Loucy (cell line): ENCODE measurements around the gene PEX3.

ENCODE experiments used
- H2AFZ ChIP-seq: fragments of 200-600 bp; sonication (generic); 2 replicates; pipeline ENCODE4 v1.6.0; 2016; ENCODE audit warnings: antibody characterized with exemption, mild to moderate bottlenecking, low read length, moderate library complexity
- H3F3A ChIP-seq: fragments of 200-600 bp; 2 replicates; pipeline ENCODE4 v1.6.0; 2016; ENCODE audit warnings: antibody characterized with exemption, low read depth, mild to moderate bottlenecking
- H3K27me3 ChIP-seq: fragments of 200-600 bp; sonication (generic); 2 replicates; pipeline ENCODE4 v1.6.1; 2014; ENCODE audit warnings: low read length, mild to moderate bottlenecking; ENCODE audit not compliant: insufficient read depth, poor library complexity, severe bottlenecking
- H3K36me3 ChIP-seq: fragments of 200-600 bp; sonication (generic); 2 replicates; pipeline ENCODE4 v1.6.1; 2016; ENCODE audit warnings: low read length; ENCODE audit not compliant: insufficient read depth
- H3K4me1 ChIP-seq: fragments of 200-600 bp; sonication (generic); 2 replicates; pipeline ENCODE4 v1.5.1; 2014; ENCODE audit warnings: low read length, mild to moderate bottlenecking; ENCODE audit not compliant: insufficient read depth, poor library complexity, severe bottlenecking
- H3K4me2 ChIP-seq: fragments of 200-600 bp; sonication (generic); 2 replicates; pipeline ENCODE4 v1.6.0; 2014; ENCODE audit warnings: antibody characterized with exemption, low read length, low read depth, mild to moderate bottlenecking; ENCODE audit not compliant: poor library complexity, severe bottlenecking
- H3K4me3 ChIP-seq: fragments of 200-600 bp; sonication (generic); 2 replicates; pipeline ENCODE4 v1.5.1; 2014; ENCODE audit warnings: low read length, mild to moderate bottlenecking, mixed read lengths; ENCODE audit not compliant: poor library complexity, severe bottlenecking
- H3K79me2 ChIP-seq: fragments of 200-600 bp; sonication (generic); 2 replicates; pipeline ENCODE4 v1.6.1; 2014; ENCODE audit warnings: low read length; ENCODE audit not compliant: insufficient read depth
- H3K9ac ChIP-seq: fragments of 200-600 bp; sonication (generic); 2 replicates; pipeline ENCODE4 v1.6.0; 2014; ENCODE audit warnings: mild to moderate bottlenecking, low read depth, low read length, moderate library complexity; ENCODE audit not compliant: poor library complexity, severe bottlenecking
- H3K9me2 ChIP-seq: fragments of 200-600 bp; sonication (generic); replicated peaks from 2 replicates; pipeline ENCODE4 v1.6.1; 2016; ENCODE audit warnings: low read depth, low read length, mixed read lengths
- H3K9me3 ChIP-seq: fragments of 200-600 bp; sonication (generic); 2 replicates; pipeline ENCODE4 v1.6.1; 2014; ENCODE audit warnings: mild to moderate bottlenecking, antibody characterized with exemption, low read length, low read depth; ENCODE audit not compliant: insufficient read depth
- H4K20me1 ChIP-seq: fragments of 200-600 bp; sonication (generic); 2 replicates; pipeline ENCODE4 v1.6.0; 2014; ENCODE audit warnings: antibody characterized with exemption, low read length, mild to moderate bottlenecking; ENCODE audit not compliant: insufficient read depth, poor library complexity, severe bottlenecking
- EZH2phosphoT487 ChIP-seq: fragments of 200-600 bp; IDR thresholded peaks from 2 replicates; pipeline ENCODE4 v1.6.1; 2018; ENCODE audit warnings: antibody characterized with exemption, mild to moderate bottlenecking, moderate library complexity, borderline replicate concordance
- TF ChIP-seq, protein P1 (sequence below): fragments of 200-600 bp; sonication (generic); conservative IDR thresholded peaks from 2 replicates; pipeline ENCODE4 v1.5.1; 2014; ENCODE audit warnings: mild to moderate bottlenecking, antibody characterized with exemption, low read length

Gene PEX3

DNA sequence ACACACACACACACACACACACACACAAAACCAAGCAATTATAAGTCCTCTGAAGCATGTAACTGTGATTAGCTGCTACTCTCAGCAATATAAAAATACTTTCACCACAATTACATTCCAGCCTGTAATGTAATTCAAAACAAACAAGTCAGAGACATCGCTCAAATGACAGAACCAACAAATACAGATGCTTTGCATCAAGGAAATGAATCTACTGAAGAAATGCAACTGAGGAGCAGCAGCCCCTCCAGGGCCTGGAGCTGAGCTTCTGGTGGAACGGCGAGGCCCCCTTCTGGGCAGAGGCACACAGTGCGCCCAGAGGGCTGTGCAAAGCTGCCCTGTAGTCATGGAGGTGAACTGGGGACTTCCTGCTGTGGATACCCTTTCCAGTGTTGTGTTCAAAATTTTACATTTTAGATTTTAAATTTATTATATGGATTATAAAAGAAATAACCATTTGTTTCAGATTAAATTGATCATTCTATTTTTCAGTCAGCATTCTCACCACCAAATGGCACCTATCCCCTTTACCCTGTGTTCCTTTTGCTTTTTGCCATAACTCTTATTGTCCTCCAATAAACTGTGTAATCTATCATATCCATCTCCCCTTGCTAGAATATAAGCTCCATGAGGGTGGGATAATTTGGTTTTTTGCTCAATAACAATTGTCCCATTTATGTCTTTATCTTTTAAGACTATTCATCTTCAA lies 23.3 kb upstream of the PEX3 start:
- no peak overlapping the region for H3K4me2 ChIP-seq
- TF ChIP-seq, protein P1, sequence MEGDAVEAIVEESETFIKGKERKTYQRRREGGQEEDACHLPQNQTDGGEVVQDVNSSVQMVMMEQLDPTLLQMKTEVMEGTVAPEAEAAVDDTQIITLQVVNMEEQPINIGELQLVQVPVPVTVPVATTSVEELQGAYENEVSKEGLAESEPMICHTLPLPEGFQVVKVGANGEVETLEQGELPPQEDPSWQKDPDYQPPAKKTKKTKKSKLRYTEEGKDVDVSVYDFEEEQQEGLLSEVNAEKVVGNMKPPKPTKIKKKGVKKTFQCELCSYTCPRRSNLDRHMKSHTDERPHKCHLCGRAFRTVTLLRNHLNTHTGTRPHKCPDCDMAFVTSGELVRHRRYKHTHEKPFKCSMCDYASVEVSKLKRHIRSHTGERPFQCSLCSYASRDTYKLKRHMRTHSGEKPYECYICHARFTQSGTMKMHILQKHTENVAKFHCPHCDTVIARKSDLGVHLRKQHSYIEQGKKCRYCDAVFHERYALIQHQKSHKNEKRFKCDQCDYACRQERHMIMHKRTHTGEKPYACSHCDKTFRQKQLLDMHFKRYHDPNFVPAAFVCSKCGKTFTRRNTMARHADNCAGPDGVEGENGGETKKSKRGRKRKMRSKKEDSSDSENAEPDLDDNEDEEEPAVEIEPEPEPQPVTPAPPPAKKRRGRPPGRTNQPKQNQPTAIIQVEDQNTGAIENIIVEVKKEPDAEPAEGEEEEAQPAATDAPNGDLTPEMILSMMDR, result peak; percentile 97
- TF ChIP-seq EZH2phosphoT487, result no peak
- no peaks in the 10 kb centered on the region for H3K9me3 ChIP-seq
- H3F3A ChIP-seq, result no peaks in the 10 kb centered on the region
- no peaks in the 10 kb centered on the region for H3K79me2 ChIP-seq
- H3K36me3 ChIP-seq, result peaks cover 21% of the 10 kb centered on the region; the same call in 1 of the 2 replicates
- no peaks in the 10 kb centered on the region for H3K27me3 ChIP-seq
- no peak overlapping the region for H2AFZ ChIP-seq
- no peaks in the 10 kb centered on the region for H3K9me2 ChIP-seq
- H4K20me1 ChIP-seq, result peaks cover 3% of the 10 kb centered on the region
- no peaks in the 10 kb centered on the region for H3K4me1 ChIP-seq
- H3K9ac ChIP-seq, result no peak overlapping the region
- no peak overlapping the region for H3K4me3 ChIP-seq

DNA sequence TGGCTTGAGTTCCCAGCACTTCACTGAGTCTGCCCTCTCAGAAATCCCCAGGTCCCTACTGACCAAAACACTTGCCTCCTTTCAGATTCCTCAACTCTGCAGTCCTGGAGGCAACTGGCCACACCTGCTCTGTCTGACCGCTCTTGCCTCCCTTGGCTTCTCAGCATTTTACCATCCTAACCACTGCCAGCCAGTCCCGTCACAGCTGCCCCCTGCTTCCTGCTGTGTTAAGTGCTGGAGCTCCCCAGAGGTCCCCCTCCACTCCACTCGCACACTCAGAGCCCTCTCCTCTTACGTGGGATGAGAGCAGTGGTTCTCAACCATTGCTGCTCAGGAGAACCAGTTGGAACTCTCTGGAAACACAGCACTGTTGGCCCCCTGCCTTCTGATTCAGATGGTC lies 20.6 kb upstream of the PEX3 start:
- no peak overlapping the region for H2AFZ ChIP-seq
- no peaks in the 10 kb centered on the region for H3K79me2 ChIP-seq
- no peaks in the 10 kb centered on the region for H3K4me1 ChIP-seq
- peaks cover 24% of the 10 kb centered on the region; the same call in 1 of the 2 replicates for H3K36me3 ChIP-seq
- H3K27me3 ChIP-seq, result no peaks in the 10 kb centered on the region
- H3K9me2 ChIP-seq, result no peaks in the 10 kb centered on the region
- H3K9ac ChIP-seq, result no peak overlapping the region
- no peak overlapping the region for H3K4me2 ChIP-seq
- no peaks in the 10 kb centered on the region for H3F3A ChIP-seq
- H3K4me3 ChIP-seq, result no peak overlapping the region
- peaks cover 3% of the 10 kb centered on the region for H4K20me1 ChIP-seq
- H3K9me3 ChIP-seq, result no peaks in the 10 kb centered on the region
- no peak for TF ChIP-seq EZH2phosphoT487
- TF ChIP-seq, protein P1, result no peak

DNA sequence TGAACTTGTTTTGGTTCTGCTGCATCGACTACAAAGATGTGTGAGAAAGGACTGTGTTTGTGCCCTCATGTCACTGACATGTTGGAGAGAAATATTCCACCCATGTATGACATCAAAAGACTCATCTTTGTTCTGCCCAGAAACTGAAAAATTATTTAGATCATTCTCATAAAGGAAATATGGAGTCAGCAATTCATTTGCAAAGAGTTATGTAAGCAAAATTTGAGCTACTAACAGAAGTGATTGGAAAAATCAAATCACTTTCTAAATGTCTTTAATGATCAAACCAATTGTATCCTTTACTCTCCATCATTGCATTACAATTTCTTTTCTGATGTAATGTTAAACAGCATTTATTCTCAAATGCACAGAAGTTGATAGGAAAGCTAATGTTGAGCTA lies 19.4 kb upstream of the PEX3 start:
- Histone ChIP-seq H3K4me2 (no peak overlapping the region), H3F3A (no peaks in the 10 kb centered on the region), H3K4me1 (no peaks in the 10 kb centered on the region), H3K36me3 (peaks cover 30% of the 10 kb centered on the region; the same call in 1 of the 2 replicates), H3K4me3 (no peak overlapping the region), H3K9me3 (no peaks in the 10 kb centered on the region), H3K9me2 (no peaks in the 10 kb centered on the region), H3K9ac (no peak overlapping the region), H4K20me1 (peaks cover 3% of the 10 kb centered on the region), H2AFZ (no peak overlapping the region), H3K27me3 (no peaks in the 10 kb centered on the region), H3K79me2 (no peaks in the 10 kb centered on the region)
- TF ChIP-seq, protein P1, result no peak
- no peak for TF ChIP-seq EZH2phosphoT487
